ENCODE measurements around the gene UGT1A7.

The UGT1A7 gene

DNA sequence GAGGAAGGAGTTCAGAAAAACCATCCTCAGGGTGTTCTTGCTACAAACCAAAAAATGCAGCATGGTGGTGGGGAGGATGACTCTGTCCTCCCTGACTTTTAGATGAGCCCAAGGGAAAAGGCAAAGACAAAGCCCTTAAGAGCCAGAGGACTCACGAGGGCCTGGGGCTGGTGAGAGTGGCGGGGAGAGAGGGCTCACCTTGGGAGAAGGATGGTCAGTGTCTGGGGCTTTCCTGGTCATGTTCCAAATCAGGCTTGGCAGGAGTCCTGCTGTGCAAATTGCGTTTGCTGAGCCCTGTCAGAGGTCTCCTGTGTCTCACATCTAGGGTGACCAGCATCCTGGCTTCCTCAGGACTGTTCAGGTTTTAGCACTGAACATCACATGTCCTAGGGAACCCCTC, 83.1 kb downstream of the UGT1A7 start:
- no peak for DNase-seq

DNA sequence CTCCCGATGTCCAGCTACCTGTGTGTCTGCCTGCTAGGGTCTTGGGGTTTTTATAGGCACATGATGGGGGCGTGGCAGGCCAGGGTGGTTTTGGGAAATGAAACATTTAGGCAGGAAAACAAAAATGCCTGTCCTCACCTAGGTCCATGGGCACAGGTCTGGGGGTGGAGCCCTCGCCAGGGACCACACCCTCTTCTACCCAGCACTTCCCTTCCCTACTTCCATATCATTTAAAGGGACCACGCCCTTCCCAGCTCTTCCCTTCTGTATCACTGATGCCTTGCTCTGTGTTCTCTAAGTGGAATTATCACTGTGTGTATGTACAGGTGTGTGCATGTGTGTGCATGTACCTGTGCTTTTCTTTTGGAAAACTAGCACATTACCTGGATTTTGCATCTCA, 84.7 kb downstream of the UGT1A7 start:
- no peak for DNase-seq

DNA sequence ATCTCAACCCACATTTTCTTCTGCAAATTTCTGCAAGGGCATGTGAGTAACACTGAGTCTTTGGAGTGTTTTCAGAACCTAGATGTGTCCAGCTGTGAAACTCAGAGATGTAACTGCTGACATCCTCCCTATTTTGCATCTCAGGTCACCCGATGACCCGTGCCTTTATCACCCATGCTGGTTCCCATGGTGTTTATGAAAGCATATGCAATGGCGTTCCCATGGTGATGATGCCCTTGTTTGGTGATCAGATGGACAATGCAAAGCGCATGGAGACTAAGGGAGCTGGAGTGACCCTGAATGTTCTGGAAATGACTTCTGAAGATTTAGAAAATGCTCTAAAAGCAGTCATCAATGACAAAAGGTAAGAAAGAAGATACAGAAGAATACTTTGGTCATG, 86.4 kb downstream of the UGT1A7 start:
- DNase-seq = no peak

DNA sequence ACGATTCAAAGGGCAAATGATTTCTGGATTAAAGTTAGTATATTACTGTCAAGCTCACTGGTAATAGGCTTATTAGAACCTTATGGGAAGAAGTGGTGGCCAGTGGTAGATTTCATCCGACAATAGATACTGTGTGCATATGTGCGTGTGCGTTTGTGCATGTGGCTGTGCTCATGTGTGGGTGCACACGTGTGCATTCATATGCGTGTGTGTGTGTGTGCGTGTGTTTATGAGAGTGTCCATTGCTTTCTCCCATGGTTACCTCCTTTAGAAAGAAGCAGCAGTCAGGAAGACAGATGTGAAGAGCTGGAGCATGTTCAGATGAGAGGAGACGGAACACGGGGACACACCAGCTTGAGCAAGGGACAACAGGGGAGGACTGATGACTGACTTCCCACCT, 87.6 kb downstream of the UGT1A7 start:
- no peak for DNase-seq

DNA sequence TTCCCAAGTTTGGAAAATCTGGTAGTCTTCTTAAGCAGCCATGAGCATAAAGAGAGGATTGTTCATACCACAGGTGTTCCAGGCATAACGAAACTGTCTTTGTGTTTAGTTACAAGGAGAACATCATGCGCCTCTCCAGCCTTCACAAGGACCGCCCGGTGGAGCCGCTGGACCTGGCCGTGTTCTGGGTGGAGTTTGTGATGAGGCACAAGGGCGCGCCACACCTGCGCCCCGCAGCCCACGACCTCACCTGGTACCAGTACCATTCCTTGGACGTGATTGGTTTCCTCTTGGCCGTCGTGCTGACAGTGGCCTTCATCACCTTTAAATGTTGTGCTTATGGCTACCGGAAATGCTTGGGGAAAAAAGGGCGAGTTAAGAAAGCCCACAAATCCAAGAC, 90.5 kb downstream of the UGT1A7 start:
- DNase-seq = no peak

DNA sequence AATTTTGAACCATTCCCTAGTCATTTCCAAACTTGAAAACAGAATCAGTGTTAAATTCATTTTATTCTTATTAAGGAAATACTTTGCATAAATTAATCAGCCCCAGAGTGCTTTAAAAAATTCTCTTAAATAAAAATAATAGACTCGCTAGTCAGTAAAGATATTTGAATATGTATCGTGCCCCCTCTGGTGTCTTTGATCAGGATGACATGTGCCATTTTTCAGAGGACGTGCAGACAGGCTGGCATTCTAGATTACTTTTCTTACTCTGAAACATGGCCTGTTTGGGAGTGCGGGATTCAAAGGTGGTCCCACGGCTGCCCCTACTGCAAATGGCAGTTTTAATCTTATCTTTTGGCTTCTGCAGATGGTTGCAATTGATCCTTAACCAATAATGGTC, 90.9 kb downstream of the UGT1A7 start:
- DNase-seq = no peak

DNA sequence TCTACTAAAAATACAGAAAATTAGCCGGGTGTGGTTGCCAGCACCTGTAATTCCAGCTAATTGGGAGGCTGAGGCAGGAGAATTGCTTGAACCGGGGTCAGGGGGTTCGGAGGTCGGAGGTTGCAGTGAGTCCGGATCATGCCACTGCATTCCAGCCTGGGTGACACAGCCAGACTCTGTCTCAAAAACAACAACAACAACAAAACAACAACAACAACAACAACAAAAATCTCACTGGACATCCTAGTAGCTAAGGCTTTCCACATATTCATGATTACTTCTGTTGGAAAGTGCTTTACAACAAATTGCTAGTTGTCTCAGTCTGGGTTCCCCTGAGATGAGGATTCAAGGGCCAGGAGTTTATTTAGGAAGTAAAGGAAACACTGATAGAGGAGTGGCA, 92.2 kb downstream of the UGT1A7 start:
- DNase-seq = no peak

DNA sequence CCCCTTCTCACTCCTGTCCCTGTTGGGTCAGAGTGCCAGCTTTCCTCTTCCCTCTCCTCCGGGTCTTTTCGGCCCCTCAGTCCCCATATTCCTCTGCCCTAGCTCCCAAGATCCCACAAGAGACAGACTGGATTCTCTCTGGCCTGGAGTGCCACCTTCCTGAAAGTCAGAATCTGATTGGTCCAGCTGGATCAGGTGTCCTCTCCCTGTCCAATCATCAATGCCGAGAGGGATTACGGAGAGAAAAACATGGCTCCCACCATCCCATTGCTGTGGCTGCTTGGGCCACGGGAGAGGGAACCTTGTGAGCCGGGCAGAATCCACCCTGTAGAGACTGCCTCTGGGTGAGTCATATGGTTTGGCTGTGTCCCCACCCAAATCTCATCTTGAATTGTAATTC, 93.7 kb downstream of the UGT1A7 start:
- no peak for DNase-seq

DNA sequence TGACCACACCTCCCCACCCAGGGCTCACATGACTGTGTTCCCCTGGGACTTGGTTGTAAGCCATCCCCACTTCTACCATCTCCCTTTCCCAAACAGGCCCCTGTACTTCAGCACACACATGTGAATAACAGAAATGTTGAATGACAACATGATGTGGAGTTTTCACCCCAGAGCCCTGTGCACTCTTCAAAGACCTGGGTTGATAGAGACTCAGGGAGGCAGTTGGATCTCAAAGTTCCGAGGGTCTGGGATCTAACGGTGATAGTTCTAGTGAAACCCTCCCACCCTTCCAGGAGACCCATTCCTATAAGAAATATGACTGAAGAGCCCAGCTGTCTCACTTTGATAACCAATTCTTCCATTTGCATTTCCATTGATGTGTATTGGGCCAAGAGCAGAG, 96.3 kb downstream of the UGT1A7 start, which contains the start of gene MROH2A:
MROH2A (plus strand) TSS at position 301 of the 400 bp plus-strand sequence. CDS start 1,029 bp downstream, outside the sequence.
- DNase-seq = no peak

DNA sequence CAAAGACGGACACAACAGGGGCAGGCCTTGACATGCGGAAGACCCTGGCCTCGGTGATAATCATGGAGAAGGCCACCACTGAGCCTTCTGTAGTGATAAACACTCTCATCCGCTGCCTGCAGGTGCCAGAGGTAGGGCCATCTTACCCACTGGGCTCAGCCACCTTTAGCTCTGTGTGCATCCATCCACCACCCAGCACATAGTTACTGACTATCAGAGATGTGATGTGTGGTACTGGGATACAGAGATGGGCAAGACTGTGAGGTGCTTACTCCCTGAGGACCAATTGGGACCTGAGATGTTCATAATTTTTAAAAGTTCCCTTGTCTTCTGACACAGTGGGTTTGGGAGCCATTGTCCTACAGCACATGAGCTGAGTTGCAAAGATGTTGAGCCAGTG, 98.0 kb downstream of the UGT1A7 start:
- no peak for DNase-seq

DNA sequence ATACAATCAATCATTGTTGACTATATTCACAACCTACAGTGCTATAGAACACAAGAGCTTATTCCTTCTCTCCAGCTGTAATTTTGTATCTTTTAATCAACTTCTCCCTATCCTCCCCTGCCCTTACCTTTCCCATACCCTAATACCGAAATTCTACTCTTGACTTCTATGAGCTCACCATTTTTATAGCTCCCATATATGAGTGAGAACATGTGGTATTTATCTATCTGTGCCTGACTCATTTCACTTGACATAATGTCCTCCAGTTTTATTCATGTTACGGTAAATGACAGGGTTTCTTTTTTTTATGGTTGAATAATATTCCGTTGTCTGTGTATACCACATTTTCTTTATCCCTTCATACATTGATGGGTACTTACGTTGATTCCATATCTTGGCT, 99.1 kb downstream of the UGT1A7 start:
- no peak for DNase-seq

DNA sequence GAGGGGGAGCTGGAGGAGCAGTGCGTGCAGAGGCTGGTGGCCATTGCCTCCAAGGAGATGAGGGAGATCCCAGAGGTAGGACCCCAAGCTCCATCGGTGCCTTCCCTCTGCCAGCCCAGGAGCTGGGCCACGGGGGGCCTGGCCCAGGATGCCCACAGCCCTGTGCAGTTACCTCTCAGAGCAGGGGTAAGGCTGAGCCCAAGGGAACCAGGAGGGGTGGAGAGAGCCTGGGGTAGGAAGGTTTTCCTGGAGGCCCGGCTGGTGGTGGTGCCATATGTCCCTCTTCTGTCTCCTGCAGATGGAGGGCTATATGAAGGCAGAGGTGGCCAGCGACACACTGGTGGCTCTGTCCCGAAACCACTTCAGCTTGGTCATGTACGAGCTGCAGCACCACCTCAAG, 107.9 kb downstream of the UGT1A7 start:
- no peak for DNase-seq

DNA sequence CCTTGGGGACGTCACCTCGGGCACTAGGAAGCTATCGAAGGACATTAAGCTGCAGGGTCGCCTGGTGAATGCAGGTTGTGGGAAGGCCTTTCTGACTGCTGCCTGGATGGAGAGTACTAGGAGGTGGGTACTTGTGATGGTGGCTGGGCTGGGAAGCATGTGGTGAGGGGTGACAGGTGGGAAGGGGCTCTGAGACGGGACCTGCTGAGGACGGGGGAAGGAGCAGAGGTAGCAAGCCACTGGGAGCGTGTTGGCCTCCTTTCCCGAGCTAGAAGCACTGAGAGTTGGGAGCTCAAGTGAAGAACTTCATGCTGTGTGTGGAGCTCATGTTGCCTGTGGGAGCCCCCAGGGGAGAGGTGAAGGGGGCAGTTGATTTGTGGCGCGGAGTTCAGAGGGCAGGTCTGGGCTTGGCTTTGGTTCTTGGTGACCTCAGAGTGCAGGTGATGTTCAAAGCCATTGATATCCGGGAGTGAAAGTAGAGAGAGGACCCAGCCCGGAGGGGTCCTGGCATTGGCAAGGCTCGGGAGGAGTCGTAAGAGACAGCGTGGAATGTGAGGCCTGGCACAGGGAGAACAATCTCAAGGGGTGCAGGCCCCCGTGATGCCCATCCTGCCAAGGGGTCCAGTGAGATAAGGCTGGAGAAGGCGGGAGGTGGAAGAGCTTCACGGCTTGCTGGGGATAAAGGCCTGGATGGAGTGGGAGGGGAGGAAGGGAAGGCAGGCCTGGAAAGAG, 109.6 kb downstream of the UGT1A7 start:
- DNase-seq = no peak

DNA sequence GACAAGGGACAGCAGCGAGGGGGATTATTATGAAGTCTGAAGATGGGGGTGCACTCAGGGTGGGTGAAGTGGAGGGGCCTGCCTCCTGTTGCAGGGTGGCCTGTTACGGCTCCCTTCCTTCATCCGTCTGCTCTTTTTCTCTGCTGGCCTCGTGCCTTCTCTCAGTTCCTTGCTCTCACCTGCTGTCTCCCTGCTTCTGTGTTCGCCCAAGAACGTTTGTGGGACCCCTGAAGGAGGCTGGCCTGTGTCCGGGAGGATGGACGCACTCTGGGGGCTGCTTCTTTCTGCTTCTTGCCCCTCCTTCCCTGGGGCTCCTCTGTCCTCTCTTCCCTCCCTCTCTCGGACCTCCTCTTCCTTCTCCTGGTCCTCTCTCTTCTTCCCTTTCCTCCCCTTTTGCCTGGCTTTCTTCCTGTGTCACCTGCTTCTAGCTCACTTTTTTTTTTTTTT, 110.2 kb downstream of the UGT1A7 start:
- no peak for DNase-seq

DNA sequence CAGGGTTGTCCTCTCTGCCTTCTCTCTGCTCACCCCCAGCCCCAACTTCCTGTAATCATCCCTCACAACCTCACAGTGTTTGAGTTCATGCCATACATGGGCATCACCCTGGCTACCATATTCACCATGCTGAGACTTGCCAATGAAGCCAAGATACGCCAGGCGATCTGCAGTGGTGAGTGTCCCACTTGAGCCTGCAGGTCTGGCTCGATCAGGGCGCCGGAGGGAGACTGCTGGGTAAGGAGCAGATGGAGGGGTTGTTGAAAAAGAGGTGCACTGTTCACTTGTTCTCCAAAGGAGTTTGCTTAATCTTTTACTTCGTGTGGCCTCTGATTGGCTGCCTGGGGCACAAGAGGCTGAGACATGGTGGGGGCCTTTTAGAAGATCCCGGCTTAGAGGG, 111.0 kb downstream of the UGT1A7 start:
- no peak for DNase-seq

DNA sequence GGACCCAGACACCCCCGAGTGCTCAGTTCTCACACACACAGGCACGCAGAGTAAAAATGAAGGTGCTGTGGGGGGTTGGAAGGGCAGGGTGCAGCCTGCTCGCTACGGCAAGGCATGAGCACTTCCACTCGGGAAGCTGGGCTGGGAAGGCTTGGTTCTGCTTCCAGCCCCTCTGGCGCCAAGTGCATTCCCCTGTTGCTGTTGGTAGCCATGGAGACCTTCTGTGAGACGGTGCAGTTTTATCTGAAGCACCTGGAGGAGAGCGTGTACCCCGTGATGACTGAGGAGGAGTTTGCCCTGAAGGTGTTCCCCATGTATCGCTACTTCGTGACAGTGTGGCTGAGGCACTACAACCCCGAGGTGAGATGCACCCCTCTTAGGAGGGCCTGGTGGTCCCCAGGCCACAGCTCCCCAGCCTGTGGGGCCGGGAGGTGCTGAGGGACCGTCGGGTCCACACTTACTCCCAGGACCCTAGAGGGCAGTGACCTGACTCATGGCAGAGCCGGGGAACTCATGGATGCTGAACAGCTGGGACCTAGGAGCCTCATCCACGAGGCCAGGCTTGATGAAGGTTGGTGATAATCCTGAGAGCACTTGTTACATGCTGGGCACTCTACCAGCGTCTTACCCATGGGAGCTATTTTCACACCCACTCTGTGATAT, 111.9 kb downstream of the UGT1A7 start:
- no peak for DNase-seq

DNA sequence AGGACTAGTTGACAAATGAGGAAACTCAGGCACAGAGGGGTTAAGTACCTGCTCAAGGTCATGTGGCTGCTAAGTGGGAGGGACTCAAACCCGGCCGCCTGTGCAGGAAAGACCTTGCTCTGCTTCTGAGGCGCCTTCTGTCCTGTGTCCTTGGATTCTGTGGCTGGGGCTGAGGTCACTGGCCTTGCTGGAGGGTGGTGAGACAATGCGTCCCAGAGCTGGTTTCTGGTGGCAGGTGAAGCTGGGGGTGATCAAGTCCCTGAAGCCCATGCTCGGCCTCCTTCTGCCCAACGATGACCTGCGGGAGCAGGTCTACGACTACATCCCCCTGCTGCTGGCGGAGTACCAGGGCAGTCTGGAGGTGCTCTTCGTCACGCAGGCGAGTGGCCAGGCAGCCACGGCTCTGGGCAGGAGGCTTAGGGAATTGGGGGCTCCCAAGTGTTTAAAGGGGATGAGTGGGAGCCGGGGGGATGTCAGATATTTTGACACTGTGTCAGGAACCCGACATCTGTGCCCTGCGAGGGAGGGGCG, 112.5 kb downstream of the UGT1A7 start:
- DNase-seq = no peak

DNA sequence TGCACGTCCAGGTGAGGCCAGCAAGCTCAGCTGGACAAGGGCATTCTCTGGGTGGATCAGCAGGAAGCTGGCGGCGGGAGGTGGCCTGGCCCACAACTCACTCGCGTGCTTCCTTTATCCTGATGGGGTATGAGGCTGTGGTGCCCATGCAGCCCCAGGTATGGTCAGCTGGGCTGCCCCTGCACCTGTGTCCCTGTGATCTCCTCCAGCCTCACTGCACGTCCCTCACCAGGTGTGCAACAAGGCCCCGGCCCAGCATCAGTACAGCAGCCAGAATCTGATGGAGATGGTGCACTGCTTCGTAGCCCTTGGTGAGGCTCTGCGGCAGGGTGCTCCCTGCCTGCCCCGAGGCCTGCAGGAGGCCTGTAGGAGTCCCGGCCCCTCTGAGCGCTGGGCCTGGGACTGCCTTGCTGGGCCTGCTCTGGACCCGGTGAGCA, 114.1 kb downstream of the UGT1A7 start:
- no peak for DNase-seq

DNA sequence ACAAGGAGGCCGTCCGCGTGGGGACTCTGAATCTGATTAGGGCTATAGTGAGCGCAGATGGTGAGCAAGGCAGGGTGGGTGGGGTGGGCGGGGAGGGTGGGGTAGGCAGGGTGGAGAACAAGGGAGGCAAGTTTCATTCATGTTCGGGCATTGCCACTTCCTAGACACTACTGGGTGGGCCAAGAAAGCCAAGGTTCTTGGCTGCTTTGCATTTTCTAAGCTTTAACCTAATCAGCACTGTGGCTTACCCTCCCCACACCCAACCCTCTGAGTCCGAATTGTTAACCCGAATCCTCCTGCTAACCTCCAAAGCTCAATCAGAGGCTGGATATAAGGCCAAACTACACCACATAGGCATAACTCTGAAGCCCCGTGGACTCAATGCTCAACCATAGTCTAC, 114.6 kb downstream of the UGT1A7 start:
- DNase-seq = no peak

DNA sequence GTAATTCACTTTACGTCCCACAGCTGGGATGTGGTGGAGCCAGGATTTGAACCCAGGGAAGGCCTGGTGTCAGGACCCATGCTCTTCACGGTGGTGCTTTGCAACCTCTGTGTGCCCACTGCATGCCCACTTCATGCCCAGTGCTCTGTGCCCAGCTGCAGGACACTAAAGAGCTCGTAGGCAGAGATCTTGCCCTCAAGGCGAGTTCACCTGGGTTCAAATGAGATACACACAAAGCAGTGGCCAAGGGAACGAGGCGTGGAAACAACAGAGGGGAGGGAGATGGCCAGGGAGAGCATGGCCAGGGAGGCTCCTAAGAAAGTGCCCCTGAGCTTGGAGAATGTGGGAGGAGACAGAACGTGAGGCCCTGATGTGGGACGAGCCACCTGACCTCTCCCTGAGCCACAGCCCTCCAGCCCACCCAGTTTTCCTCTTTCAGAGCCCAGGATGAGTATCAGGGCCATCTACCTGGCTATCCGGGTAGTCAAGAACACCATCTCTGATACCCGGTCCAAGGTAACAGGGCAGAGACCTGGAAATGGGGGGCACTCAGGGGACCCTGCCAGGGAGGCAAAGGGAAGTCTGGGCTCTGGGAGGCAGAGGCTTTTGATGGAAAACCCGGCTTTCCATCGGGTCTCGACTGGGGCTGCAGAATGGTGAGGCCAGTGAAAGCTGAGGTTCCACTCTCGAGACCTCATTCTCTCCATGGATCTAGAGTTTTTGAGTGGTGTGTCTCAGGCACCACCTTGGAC, 116.8 kb downstream of the UGT1A7 start:
- no peak for DNase-seq

DNA sequence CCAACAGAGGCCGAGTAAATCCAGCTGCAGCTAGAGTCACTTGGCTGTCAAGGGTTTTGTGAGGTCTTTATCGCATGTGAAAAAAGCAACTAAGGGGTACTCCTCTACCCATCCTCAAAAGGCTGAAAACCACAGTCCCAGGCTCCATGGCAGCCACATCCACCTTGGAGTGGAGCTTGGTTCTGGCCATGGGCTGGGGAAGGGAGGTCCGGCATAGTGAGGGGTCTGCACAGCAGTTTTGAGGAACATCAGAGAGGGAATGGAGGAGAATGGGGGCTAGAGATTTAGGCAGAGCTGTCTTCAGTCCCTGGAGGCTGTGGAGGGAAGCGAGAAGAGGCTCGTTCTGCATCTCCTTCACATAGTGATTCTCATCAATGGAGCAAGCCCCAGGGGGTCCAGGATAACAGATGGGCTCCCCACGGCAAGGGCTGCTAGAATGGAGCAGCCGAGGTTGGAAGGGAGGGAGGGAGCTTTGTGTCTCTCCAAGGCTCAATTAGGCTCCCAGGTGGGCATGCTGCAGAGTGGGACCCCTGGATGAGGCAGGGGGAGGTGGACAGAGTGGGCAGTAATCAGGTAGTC, 117.5 kb downstream of the UGT1A7 start:
- no peak for DNase-seq

DNA sequence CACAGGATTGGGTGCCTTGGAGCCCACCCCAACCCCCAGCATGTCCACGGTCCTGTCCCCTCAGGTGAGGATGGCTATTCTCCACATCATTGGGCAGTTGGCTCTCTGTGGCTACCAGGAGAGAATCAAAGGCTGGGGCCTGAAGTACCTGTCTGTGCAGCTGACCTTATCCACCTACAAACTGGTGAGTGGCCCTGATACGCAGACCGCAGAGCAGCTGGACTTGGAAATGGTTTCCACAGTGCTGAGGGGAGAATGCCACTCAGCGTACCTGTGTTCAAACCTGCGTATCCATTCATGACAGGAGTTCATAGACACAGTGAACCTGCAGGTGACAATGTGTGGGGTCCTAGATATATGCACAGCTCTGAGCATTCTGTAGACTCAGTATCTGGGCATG, 118.0 kb downstream of the UGT1A7 start:
- no peak for DNase-seq

DNA sequence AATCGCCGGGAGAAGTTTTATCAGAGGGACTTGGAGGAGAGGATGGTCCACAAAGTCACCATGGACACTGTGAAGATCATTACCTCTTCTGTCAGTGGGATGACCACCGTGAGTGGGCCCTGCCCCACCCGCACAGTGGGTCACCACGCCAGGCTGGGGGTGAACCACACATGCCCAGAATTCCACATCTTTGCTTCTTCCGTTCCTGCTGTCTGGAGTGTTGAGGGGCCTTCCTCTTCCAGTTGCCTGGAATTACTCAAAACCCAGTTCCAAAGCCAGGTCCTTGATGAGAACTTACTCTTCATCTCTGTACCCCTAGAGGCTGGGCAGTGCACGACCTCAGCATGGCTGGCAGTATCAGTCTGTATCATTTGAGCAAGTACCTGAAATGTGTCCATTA, 118.5 kb downstream of the UGT1A7 start:
- DNase-seq = no peak
